Neuronal stem cell (in vitro differentiated cells): ENCODE measurements around the gene IP6K1.

Experiments
- DNase-seq: peaks from one replicate; pipeline ENCODE4 v3.0.0-alpha.2; 2013; ENCODE audit warnings: low spot score
- H2AFZ ChIP-seq: one replicate; pipeline ENCODE4 v1.6.1; 2013; ENCODE audit warnings: mild to moderate bottlenecking, low read length, inconsistent platforms
- H2AK5ac ChIP-seq: 2 replicates; pipeline ENCODE4 v1.6.1; 2013; ENCODE audit warnings: low read depth, mild to moderate bottlenecking, inconsistent platforms, low read length, moderate library complexity, mixed read lengths
- H2BK120ac ChIP-seq: 2 replicates; pipeline ENCODE4 v1.6.1; 2013; ENCODE audit warnings: low read depth, mild to moderate bottlenecking, inconsistent platforms, low read length, moderate library complexity, mixed read lengths
- H2BK12ac ChIP-seq: one replicate; pipeline ENCODE4 v1.6.1; 2013; ENCODE audit warnings: low read length, inconsistent platforms
- H2BK15ac ChIP-seq: 2 replicates; pipeline ENCODE4 v1.6.1; 2013; ENCODE audit warnings: mild to moderate bottlenecking, low read length, inconsistent platforms, mixed read lengths
- H2BK5ac ChIP-seq: one replicate; pipeline ENCODE4 v1.6.1; 2013; ENCODE audit warnings: inconsistent platforms, mild to moderate bottlenecking, low read length, moderate library complexity
- H3K14ac ChIP-seq: one replicate; pipeline ENCODE4 v1.6.1; 2013; ENCODE audit warnings: low read length, inconsistent platforms
- H3K18ac ChIP-seq: 2 replicates; pipeline ENCODE4 v1.6.1; 2013; ENCODE audit warnings: low read length, inconsistent platforms
- H3K23ac ChIP-seq: 2 replicates; pipeline ENCODE4 v1.6.1; 2013; ENCODE audit warnings: low read depth, mild to moderate bottlenecking, mixed read lengths, low read length, inconsistent platforms; ENCODE audit not compliant: poor library complexity
- H3K27ac ChIP-seq: replicated peaks from 3 replicates; pipeline ENCODE4 v1.5.1; 2013; ENCODE audit warnings: low read length, inconsistent platforms
- H3K27me3 ChIP-seq, 3 experiments: 2 replicates each; pipeline ENCODE4 v1.6.1; 2013; ENCODE audit warnings: low read length in 3 of 3, mild to moderate bottlenecking in 2 of 3, inconsistent platforms in 1 of 3, low read depth in 1 of 3, mixed read lengths in 1 of 3, moderate library complexity in 1 of 3; ENCODE audit not compliant: control insufficient read depth in 3 of 3, insufficient read depth in 3 of 3
- H3K36me3 ChIP-seq, 2 donors: replicated peaks in 1 of 2; 2 replicates each; pipeline ENCODE4 v1.6.1; 2013; ENCODE audit warnings: low read length in 2 of 2; ENCODE audit not compliant: control insufficient read depth in 2 of 2, insufficient read depth in 2 of 2
- H3K4ac ChIP-seq: 2 replicates; pipeline ENCODE4 v1.6.1; 2013; ENCODE audit warnings: inconsistent platforms, mild to moderate bottlenecking, low read length, moderate library complexity
- H3K4me1 ChIP-seq, 2 donors: 1 replicate in 1 of 2; 2 replicates in 1 of 2; pipeline ENCODE4 v1.6.1; 2013; ENCODE audit warnings: low read length in 2 of 2, low read depth in 1 of 2; ENCODE audit not compliant: control insufficient read depth in 2 of 2, insufficient read depth in 1 of 2
- H3K4me2 ChIP-seq: one replicate; pipeline ENCODE4 v1.6.1; 2013; ENCODE audit warnings: mild to moderate bottlenecking, low read length, inconsistent platforms; ENCODE audit not compliant: insufficient read depth, poor library complexity, severe bottlenecking
- H3K4me3 ChIP-seq, 2 donors: 2 replicates each; pipeline ENCODE4 v1.5.1; 2013; ENCODE audit warnings: low read length in 2 of 2, mild to moderate bottlenecking in 2 of 2, inconsistent platforms in 1 of 2, moderate library complexity in 1 of 2
- H3K79me1 ChIP-seq: one replicate; pipeline ENCODE4 v1.6.1; 2013; ENCODE audit warnings: low read depth, mild to moderate bottlenecking, inconsistent platforms, low read length, moderate library complexity
- H3K9ac ChIP-seq: one replicate; pipeline ENCODE4 v1.6.1; 2013; ENCODE audit warnings: mild to moderate bottlenecking, low read depth, low read length, inconsistent platforms; ENCODE audit not compliant: poor library complexity
- H3K9me3 ChIP-seq, 2 donors: replicated peaks in 1 of 2; 2 replicates each; pipeline versions ENCODE3 to v1.6.1; 2013; ENCODE audit warnings: low read length in 2 of 2, mild to moderate bottlenecking in 2 of 2, inconsistent platforms in 1 of 2, low read depth in 1 of 2, mixed read lengths in 1 of 2, moderate library complexity in 1 of 2; ENCODE audit not compliant: control insufficient read depth in 2 of 2, insufficient read depth in 1 of 2
- H4K8ac ChIP-seq: one replicate; pipeline ENCODE4 v1.6.1; 2013; ENCODE audit warnings: low read depth, mild to moderate bottlenecking, inconsistent platforms, low read length, moderate library complexity
- H4K91ac ChIP-seq: one replicate; pipeline ENCODE4 v1.6.1; 2013; ENCODE audit warnings: low read length, low read depth, mild to moderate bottlenecking, inconsistent platforms; ENCODE audit not compliant: poor library complexity
- WGBS, 2 donors: extraction: QIAGEN DNeasy Blood & Tissue Kit; methylation state at CpG; one replicate each; pipeline ENCODE4 v1.1.7; 2013; ENCODE audit warnings: missing lambda C conversion rate in 2 of 2, mixed read lengths in 1 of 2; ENCODE audit not compliant: insufficient read length in 2 of 2, insufficient replicate concordance in 1 of 2; ENCODE audit errors: extremely low coverage in 2 of 2; 5-methylcytosine and 5-hydroxymethylcytosine counted together

The IP6K1 gene

DNA sequence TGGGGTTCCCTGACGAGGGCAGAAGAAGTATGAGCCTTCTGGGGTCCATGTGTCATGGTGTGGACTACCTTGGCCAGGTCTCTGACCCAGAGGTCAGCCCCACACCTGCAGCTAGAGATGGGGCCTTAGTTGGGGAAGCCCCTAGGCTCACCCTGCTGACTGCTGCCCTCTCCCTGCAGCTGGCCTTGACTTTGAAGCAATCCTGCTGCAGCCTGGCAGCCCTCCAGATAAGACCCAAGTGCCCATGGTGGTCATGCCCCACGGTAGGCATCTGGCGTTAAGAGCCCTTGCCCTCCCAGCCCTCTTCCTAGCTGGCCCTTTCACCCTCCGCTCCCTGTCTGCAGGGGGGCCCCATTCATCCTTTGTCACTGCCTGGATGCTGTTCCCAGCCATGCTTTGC, 104.8 kb downstream of the IP6K1 start:
- Histone ChIP-seq H3K18ac (no peak overlapping the region), H2BK5ac (no peak overlapping the region), H2AFZ (no peak overlapping the region), H3K27me3 (peaks cover 0 to 3% (median 0%) of the 10 kb centered on the region in 3 experiments), H3K36me3 (peaks cover 67 to 82% of the 10 kb centered on the region in 2 donors), H2BK12ac (no peak overlapping the region), H3K14ac (no peak overlapping the region), H3K4me1 (no peaks in the 10 kb centered on the region), H3K4me2 (no peak overlapping the region), H3K9ac (no peak overlapping the region), H2AK5ac (no peak overlapping the region), H2BK15ac (no peak overlapping the region), H3K27ac (no peak overlapping the region), H4K8ac (no peak overlapping the region), H3K4me3 (no peak overlapping the region), H3K9me3 (no peaks in the 10 kb centered on the region), H4K91ac (no peak overlapping the region), H3K23ac (no peak overlapping the region), H3K79me1 (no peaks in the 10 kb centered on the region), H2BK120ac (no peak overlapping the region), H3K4ac (no peak overlapping the region)
- no CpG with 5 or more reads among the region's 4 CpGs for WGBS, 2 donors
- no peak for DNase-seq

DNA sequence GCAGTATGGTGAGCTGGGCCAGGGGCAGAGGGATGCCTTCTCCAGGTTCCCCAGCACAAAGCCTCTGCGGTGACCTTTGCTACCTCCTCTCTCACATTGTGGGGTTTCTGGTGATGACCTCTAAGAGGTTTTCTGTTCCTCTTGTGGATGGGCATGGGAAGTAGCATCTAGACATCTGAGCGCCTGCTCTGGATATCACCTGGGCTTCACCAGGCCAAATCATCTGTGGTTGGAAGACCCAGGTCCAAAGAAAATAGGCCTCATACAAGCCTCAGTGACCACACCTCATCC, 105.2 kb downstream of the IP6K1 start:
- Histone ChIP-seq H3K27me3 (peaks cover 0 to under 1% (median 0%) of the 10 kb centered on the region in 3 experiments), H3K4me2 (no peak overlapping the region), H3K4me3 (no peak overlapping the region), H3K4me1 (no peaks in the 10 kb centered on the region), H2AFZ (no peak overlapping the region), H4K8ac (no peak overlapping the region), H3K18ac (no peak overlapping the region), H3K36me3 (peaks cover 70 to 86% of the 10 kb centered on the region in 2 donors), H2AK5ac (no peak overlapping the region), H2BK12ac (no peak overlapping the region), H3K79me1 (no peaks in the 10 kb centered on the region), H4K91ac (no peak overlapping the region), H3K9ac (no peak overlapping the region), H3K9me3 (no peaks in the 10 kb centered on the region), H3K27ac (no peak overlapping the region), H2BK5ac (no peak overlapping the region), H3K4ac (no peak overlapping the region), H2BK120ac (no peak overlapping the region), H2BK15ac (no peak overlapping the region), H3K23ac (no peak overlapping the region), H3K14ac (no peak overlapping the region)
- no CpG with 5 or more reads among the region's 2 CpGs for WGBS, 2 donors
- no peak for DNase-seq

- no peaks in the 10 kb centered on the region for H3K79me1 ChIP-seq
- H3K27ac ChIP-seq = no peak overlapping the region
- H3K36me3 ChIP-seq = peaks cover 70 to 91% of the 10 kb centered on the region in 2 donors
- no peak overlapping the region for H3K4ac ChIP-seq
- no peaks in the 10 kb centered on the region for H3K9me3 ChIP-seq
- no peak overlapping the region for H3K23ac ChIP-seq
- H4K91ac ChIP-seq = no peak overlapping the region
- H2BK5ac ChIP-seq = no peak overlapping the region
- no peaks in the 10 kb centered on the region for H3K27me3 ChIP-seq
- no peak overlapping the region for H3K9ac ChIP-seq
- H3K14ac ChIP-seq = no peak overlapping the region
- H4K8ac ChIP-seq = no peak overlapping the region
- H3K4me1 ChIP-seq = no peaks in the 10 kb centered on the region
- H2AK5ac ChIP-seq = no peak overlapping the region
- H2BK15ac ChIP-seq = no peak overlapping the region
- H3K4me3 ChIP-seq = no peak overlapping the region
- no peak overlapping the region for H3K18ac ChIP-seq
- no peak overlapping the region for H3K4me2 ChIP-seq
- no peak for DNase-seq
- no peak overlapping the region for H2BK12ac ChIP-seq
- no peak overlapping the region for H2AFZ ChIP-seq
- WGBS, 2 donors = no CpG with 5 or more reads among the region's 7 CpGs
- H2BK120ac ChIP-seq = no peak overlapping the region
Observed at GRCh38 chr3:49680493-49681231, 105.7 kb downstream of the IP6K1 start.

DNA sequence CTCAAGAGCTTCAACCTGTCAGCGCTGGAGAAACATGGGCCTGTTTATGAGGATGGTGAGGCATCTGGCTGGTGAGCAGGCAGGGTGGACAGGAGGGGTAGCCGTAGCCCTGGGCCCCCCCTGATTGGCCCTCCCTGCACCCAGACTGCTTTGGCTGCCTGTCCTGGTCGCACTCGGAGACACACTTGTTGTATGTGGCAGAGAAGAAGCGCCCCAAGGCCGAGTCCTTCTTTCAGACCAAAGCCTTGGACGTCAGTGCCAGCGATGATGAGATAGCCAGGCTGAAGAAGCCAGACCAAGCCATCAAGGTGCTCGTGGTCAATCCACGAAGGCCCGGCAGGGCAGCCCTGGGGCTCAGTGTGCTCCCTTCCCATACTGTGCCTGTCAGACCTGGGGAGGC, 110.4 kb downstream of the IP6K1 start:
- H4K8ac ChIP-seq = no peak overlapping the region
- no peak overlapping the region for H4K91ac ChIP-seq
- H3K23ac ChIP-seq = no peak overlapping the region
- H2BK120ac ChIP-seq = no peak overlapping the region
- WGBS, 2 donors = no CpG with 5 or more reads among the region's 11 CpGs
- peaks cover 44 to 58% of the 10 kb centered on the region in 2 donors for H3K36me3 ChIP-seq
- peaks cover 4% of the 10 kb centered on the region for H3K79me1 ChIP-seq
- no peak overlapping the region for H3K4me2 ChIP-seq
- no peak overlapping the region for H3K18ac ChIP-seq
- H3K14ac ChIP-seq = no peak overlapping the region
- H2BK12ac ChIP-seq = no peak overlapping the region
- DNase-seq = no peak
- H2AK5ac ChIP-seq = no peak overlapping the region
- peak overlapping the region in 1 of 2 donors; percentile 96 for H3K4me3 ChIP-seq
- no peak overlapping the region for H2AFZ ChIP-seq
- H3K27me3 ChIP-seq = no peaks in the 10 kb centered on the region
- peaks cover 7 to 10% of the 10 kb centered on the region in 2 donors for H3K4me1 ChIP-seq
- H2BK5ac ChIP-seq = no peak overlapping the region
- no peak overlapping the region for H3K9ac ChIP-seq
- no peak overlapping the region for H2BK15ac ChIP-seq
- no peak overlapping the region for H3K4ac ChIP-seq
- H3K27ac ChIP-seq = no peak overlapping the region
- H3K9me3 ChIP-seq = no peaks in the 10 kb centered on the region
